MCF 10A (cell line): ENCODE measurements around the gene UBXN10. TPM values are rescaled to one million over a fixed set of nuclear protein-coding genes. Genes with fewer than 3 reads are reported as not detected.

ENCODE experiments used
- BruUV-seq: library from RNA; stranded (reverse); fragments of 400-500 nt; replicated peaks from 2 replicates; lab custom pipeline; 2021; lab: Mats Ljungman, UMichigan
- CTCF ChIA-PET: fragments of 300-600 bp; sonication (Branson Sonifier 250); formaldehyde crosslinking; extraction: SDS; loops from one replicate; lab custom pipeline; 2021; ENCODE audit warnings: antibody characterized with exemption, inconsistent platforms; lab: Yijun Ruan, JAX
- POLR2A ChIA-PET: fragments of 300-600, 350-650 bp; sonication (Branson Sonifier 250); formaldehyde crosslinking; extraction: SDS; loops from one replicate; lab custom pipeline; 2020; ENCODE audit warnings: antibody characterized with exemption, inconsistent platforms; lab: Yijun Ruan, JAX
- DNase-seq: peaks from one replicate; pipeline ENCODE4 v3.0.0-alpha.2; 2018; ENCODE audit not compliant: unreplicated experiment
- H3K27ac Mint-ChIP-seq: one replicate; pipeline ENCODE4 v1.8.0; 2022; ENCODE audit warnings: mild to moderate bottlenecking, low read depth, mixed read lengths; ENCODE audit not compliant: unreplicated experiment
- H3K27me3 Mint-ChIP-seq: one replicate; pipeline ENCODE4 v1.8.0; 2022; ENCODE audit warnings: mixed read lengths; ENCODE audit not compliant: insufficient read depth, unreplicated experiment
- H3K36me3 Mint-ChIP-seq: one replicate; pipeline ENCODE4 v1.8.0; 2022; ENCODE audit warnings: mild to moderate bottlenecking, moderate library complexity, mixed read lengths; ENCODE audit not compliant: insufficient read depth, unreplicated experiment
- H3K4me1 Mint-ChIP-seq: one replicate; pipeline ENCODE4 v1.8.0; 2022; ENCODE audit warnings: mixed read lengths; ENCODE audit not compliant: insufficient read depth, unreplicated experiment
- H3K4me3 Mint-ChIP-seq: one replicate; pipeline ENCODE4 v1.8.0; 2022; ENCODE audit warnings: mild to moderate bottlenecking, moderate library complexity, mixed read lengths; ENCODE audit not compliant: unreplicated experiment
- H3K9me3 Mint-ChIP-seq: one replicate; pipeline ENCODE4 v1.8.0; 2022; ENCODE audit warnings: mixed read lengths; ENCODE audit not compliant: unreplicated experiment
- intact Hi-C: fragments of 100-400 bp; cut with micrococcal nuclease; formaldehyde crosslinking; loops from 2 replicates; pipeline ENCODE4 v1.14.1; 2022
- total RNA-seq: library from RNA; stranded (reverse); gene quantifications from 2 replicates; pipeline ENCODE4 v1.2.3, GENCODE V29; 2022
- TF ChIP-seq, protein P1 (sequence below): fragments of 200-600 bp; IDR thresholded peaks from one replicate; pipeline ENCODE4 v1.8.0; 2022; ENCODE audit warnings: antibody characterized with exemption, mild to moderate bottlenecking; ENCODE audit not compliant: unreplicated experiment

Gene UBXN10
- total RNA-seq, 1 experiment from 2014 or later, result not detected

GRCh38 chr1:20200966-20201365 lies 15.1 kb downstream of the UBXN10 start:
- DNase-seq, result no peak
- Mint-ChIP-seq H3K4me3 (no peak overlapping the region), H3K9me3 (no peaks in the 10 kb centered on the region), H3K27me3 (no peaks in the 10 kb centered on the region), H3K4me1 (peaks cover 11% of the 10 kb centered on the region), H3K27ac (no peak overlapping the region), H3K36me3 (no peaks in the 10 kb centered on the region)
- TF ChIP-seq, protein P1, sequence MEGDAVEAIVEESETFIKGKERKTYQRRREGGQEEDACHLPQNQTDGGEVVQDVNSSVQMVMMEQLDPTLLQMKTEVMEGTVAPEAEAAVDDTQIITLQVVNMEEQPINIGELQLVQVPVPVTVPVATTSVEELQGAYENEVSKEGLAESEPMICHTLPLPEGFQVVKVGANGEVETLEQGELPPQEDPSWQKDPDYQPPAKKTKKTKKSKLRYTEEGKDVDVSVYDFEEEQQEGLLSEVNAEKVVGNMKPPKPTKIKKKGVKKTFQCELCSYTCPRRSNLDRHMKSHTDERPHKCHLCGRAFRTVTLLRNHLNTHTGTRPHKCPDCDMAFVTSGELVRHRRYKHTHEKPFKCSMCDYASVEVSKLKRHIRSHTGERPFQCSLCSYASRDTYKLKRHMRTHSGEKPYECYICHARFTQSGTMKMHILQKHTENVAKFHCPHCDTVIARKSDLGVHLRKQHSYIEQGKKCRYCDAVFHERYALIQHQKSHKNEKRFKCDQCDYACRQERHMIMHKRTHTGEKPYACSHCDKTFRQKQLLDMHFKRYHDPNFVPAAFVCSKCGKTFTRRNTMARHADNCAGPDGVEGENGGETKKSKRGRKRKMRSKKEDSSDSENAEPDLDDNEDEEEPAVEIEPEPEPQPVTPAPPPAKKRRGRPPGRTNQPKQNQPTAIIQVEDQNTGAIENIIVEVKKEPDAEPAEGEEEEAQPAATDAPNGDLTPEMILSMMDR, result no peak
- BruUV-seq, result no TSS peak
- ChIA-PET CTCF (interaction anchor here (5.2 kb wide), 1 partner anchor 12 kb away, joined by 34 read pairs; no protein-coding TSS in a partner anchor), POLR2A (interaction anchor here (0.6 kb wide), 2 partner anchors 268 to 289 kb away, joined by 3 read pairs; no protein-coding TSS in a partner anchor)
- intact Hi-C loops, result no loop called here

DNA sequence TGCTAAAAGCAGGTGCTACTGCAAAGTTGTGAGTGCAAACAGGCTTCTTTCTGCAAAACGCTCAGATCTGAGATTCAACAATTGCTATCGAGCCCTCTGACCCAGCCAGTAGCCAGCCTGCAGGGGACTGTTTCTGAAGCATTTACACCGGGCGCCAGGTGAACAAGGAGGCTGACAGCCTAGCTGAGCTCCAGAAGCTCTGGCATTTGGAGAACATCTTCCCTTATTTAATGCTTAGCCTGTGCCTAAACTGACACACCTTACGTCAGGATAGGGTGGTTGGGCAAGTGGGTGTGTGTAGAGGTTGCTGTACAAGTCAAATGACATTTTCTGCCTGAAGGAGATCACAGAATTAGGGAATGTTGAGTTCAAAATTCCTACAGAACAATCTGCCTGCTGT lies 16.3 kb downstream of the UBXN10 start:
- H3K36me3 Mint-ChIP-seq, result no peaks in the 10 kb centered on the region
- H3K27me3 Mint-ChIP-seq, result no peaks in the 10 kb centered on the region
- ChIA-PET CTCF (interaction anchor here (1.0 to 5.2 kb wide), 2 partner anchors 10 to 542 kb away, joined by 3 to 34 read pairs; no protein-coding TSS in a partner anchor), POLR2A (no interaction called here)
- H3K9me3 Mint-ChIP-seq, result no peaks in the 10 kb centered on the region
- peaks cover 9% of the 10 kb centered on the region for H3K4me1 Mint-ChIP-seq
- no peak for DNase-seq
- no TSS peak for BruUV-seq
- TF ChIP-seq, protein P1, result no peak
- no peak overlapping the region for H3K4me3 Mint-ChIP-seq
- intact Hi-C loops, result no loop called here
- no peak overlapping the region for H3K27ac Mint-ChIP-seq

- Mint-ChIP-seq H3K4me1 (peaks cover 21% of the 10 kb centered on the region), H3K9me3 (no peaks in the 10 kb centered on the region), H3K27me3 (no peaks in the 10 kb centered on the region), H3K27ac (no peak overlapping the region), H3K36me3 (no peaks in the 10 kb centered on the region), H3K4me3 (no peak overlapping the region)
- TF ChIP-seq, protein P1, result no peak
- ChIA-PET CTCF (no interaction called here), POLR2A (no interaction called here)
- no peak for DNase-seq
- intact Hi-C loops, result no loop called here
- no TSS peak for BruUV-seq
Observed at GRCh38 chr1:20207546-20207945, 21.6 kb downstream of the UBXN10 start.

DNA sequence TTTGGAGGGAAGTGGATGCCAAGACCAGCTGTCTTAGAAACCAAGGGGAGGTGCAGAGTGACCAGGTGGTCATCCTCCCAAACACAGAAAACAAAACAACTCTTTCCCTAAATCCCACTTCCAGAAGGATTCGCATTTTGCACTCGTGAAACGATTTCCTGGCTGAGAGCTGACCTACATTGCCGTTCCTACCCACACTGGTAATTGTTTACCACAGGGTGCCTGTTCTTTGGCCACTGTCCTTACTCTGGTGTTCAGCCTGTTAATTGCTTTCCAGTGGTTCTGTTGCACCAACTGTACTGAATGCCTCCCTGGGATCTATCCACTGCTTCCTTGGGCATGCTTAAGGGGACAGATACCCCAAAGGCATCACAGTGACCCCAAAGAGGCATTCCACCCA lies 23.6 kb downstream of the UBXN10 start:
- ChIA-PET POLR2A (interaction anchor here (0.7 kb wide), 1 partner anchor 170 kb away, joined by 3 read pairs; no protein-coding TSS in a partner anchor), CTCF (interaction anchor here (0.6 to 2.7 kb wide), 2 partner anchors 15 to 159 kb away, joined by 3 to 13 read pairs; no protein-coding TSS in a partner anchor)
- H3K36me3 Mint-ChIP-seq, result no peaks in the 10 kb centered on the region
- H3K4me3 Mint-ChIP-seq, result no peak overlapping the region
- H3K4me1 Mint-ChIP-seq, result peaks cover 27% of the 10 kb centered on the region
- H3K9me3 Mint-ChIP-seq, result no peaks in the 10 kb centered on the region
- TF ChIP-seq, protein P1, result no peak
- no peak for DNase-seq
- intact Hi-C loops, result no loop called here
- no peak overlapping the region for H3K27ac Mint-ChIP-seq
- no TSS peak for BruUV-seq
- no peaks in the 10 kb centered on the region for H3K27me3 Mint-ChIP-seq
